ENCODE results near the gene LKAAEAR1.

The LKAAEAR1 gene

DNA sequence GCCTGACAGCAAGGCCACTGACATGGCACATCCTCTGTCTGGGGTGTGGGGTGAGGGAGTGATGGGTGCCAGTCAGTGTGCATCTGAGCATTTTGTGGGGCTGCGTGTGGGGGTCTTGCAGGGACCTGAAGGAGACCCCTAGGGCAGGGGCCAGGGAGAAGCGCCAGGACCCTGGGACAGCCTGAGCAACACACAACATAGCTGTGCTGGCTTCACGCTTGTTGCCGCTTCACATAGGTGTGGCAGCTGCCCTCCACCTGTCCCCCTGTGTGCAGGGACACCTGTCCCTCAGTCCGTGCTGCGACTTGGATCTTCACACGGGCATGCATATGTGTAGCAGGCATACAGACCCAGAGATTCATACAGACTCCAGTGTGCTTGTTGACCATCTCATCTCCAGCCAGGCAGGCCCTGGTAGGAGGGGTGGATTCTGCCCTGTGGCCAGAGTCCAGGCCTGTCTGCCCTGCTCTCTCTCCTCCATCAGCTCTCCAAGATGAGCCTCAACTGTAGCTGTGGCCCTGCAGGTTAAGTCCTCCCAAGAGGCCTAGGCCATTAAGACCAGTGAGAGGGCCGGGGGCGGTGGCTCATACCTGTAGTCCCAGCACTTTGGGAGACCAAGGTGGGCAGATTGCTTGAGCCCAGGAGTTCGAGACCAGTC, 26.3 kb upstream of the LKAAEAR1 start:
- DNase-seq = no peak

DNA sequence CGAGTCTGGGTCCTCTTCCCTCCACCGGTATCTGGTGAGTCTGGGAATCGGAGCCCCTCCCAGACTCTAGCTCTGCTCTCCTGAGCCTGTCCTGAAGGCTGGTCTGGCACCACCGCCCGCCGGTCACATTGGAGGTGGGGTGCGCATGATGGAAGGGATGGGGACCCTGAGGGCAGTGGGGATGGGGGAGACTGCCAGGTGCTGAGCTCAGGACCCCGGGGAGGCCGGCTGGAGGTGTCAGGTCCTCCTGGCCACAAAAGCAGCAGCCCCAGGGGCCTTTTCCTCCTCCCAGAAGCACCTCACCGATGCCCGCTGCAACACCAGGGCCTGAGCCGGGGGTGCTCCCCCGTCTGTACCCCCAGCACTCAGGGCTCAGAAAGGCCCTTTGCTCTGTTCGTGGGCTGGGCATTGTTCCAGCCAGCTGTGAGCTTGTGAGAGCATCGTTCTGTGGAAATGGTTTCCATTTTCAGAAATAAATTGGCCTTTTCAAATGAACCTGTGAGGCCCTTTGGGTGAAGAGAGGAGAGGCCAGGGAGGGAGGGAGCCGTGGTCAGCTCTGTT, 25.7 kb upstream of the LKAAEAR1 start:
- DNase-seq = no peak

DNA sequence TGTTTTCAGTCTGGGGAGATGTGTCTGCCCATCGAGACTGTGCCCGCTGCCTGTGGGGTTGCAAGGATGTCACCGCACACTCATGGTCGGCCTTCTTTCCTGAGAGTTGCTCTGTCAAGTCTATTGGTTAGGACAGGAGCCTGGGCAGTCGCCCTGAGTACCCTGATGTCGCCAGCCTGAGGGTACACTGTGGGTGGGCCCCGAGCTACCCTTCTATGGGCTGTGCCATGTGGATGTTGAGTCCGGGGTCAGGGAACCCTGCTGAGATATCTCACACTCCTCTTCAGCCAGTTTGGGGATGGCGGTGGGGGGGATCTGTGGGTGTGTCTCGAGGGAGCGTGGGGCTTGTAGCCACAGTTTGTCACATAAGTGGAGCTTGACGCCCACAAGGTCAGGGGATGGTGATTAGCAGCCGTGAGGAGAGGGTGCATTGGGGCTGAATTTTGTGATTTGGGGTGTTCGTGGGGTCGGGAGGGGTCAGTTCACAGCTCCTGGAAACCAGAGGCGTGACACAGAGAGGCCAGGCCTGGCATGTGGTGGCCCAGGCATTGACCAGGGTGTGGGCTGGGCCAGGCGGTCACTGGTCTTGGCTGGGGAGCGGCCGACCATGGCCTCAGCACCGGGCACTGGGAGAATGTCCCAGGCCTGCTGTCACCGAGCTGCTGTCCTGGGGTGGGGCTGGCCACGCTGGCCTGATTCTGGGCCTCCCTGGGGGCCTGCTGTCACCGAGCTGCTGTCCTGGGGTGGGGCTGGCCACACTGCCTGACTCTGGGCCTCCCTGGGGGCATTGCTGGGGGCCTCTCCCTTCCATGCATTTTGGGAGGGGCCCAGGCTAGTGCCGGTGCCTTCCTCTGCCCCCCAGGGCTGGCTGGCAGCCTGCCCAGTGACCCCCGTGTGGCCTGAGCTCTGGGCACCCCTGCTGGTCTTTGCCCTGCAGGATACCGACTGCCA, 24.8 kb upstream of the LKAAEAR1 start:
- DNase-seq = no peak

DNA sequence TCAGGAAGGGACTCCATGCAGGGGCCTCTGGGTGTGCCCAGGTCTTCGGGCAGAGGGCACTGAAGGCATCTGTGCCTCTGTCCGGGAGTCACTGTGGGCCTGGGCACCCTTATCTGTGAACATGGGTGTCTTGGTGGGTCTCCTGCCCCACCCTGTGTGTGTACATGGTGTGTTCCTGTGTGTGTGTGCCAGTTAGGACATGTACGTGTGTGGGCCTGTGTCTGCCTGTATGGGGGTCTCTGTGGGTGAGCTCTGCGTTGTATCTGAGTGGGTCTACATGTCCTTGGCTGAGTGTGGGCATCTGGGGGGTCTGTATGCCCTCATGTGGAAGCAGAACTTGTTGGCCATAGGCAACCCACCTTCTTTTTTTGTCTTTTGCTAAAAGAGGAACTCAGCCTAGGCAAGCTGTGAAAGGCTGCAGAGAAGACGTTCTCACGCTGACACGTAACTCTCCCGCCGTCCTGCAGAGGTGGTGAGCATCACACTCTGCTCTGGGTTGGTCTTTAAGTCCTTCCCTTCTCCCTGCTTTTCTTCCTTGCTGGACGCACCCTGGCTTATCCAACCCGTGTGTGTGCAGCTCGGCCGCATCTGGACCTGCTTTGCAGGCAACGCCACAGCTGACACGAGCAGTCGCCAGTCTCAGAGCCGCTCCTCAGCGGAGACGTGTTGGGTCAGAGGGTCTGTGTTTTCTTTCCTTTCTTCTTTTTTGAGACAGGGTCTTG, 23.7 kb upstream of the LKAAEAR1 start:
- DNase-seq = no peak

DNA sequence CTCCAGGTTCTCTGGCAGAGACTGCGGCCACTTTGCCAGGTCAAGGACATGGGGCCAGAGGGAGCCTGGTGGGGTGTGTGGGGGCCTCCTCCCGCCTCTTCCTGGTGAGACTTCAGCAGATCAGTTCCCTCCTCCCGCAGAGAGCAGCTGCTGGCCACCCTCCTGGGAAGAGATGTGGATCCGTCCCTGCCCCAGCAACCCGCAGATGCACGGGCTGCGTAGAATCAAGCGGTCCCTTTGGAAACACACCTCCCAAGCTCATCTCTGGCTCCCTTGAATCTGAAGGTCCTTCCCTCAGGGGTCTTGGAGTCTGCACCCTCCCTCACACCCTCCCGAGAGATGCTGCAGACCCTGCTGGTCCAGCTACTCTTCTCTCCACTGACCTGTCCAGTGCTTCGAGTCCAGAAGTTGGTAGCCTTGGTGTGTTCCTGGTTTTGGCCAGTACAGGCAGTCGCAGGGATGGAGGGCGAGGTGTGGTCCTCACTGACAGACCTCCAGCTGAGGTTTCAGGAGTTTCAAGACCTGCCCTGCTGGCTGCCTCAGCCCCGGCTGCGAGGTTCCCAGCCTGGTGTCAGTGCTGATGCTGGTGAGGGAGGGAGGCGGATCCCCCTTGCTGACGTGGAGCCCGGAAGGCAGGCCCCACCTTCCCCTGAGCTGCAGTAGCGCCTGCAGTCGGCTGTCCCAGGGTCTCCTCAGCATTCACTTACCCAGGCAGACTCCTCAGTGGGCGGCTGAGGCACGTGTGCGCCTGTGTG, 23.0 kb upstream of the LKAAEAR1 start, which contains the start of gene NPBWR2:
NPBWR2 (minus strand) TSS at position 585 of the 755 bp plus-strand sequence. CDS start 734 bp downstream, outside the sequence.
- no peak for DNase-seq

DNA sequence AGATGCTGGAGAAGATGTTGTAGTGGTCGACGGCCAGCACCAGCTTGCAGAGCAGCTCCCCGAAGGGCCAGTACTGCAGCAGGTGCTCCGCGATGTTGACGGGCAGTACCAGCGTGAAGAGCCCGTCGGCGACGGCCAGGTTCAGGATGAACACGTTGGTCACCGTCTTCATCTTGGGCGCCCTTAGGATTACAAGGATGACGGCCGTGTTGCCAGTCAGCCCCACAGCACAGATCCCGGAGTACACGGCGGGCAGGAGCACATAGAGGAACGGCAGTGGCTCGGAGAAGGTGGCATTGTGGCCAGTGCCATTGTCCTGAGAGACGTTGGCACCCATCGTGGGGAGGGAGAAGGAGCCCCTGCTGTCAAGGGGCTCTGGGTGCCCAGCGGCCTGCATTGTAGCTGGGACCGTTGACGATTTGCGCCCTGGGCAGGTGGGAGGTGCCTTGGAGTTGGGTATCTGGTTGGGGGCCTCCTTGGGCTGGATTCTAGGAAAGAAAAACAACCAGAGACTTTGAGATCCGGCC, 22.3 kb upstream of the LKAAEAR1 start:
- no peak for DNase-seq

DNA sequence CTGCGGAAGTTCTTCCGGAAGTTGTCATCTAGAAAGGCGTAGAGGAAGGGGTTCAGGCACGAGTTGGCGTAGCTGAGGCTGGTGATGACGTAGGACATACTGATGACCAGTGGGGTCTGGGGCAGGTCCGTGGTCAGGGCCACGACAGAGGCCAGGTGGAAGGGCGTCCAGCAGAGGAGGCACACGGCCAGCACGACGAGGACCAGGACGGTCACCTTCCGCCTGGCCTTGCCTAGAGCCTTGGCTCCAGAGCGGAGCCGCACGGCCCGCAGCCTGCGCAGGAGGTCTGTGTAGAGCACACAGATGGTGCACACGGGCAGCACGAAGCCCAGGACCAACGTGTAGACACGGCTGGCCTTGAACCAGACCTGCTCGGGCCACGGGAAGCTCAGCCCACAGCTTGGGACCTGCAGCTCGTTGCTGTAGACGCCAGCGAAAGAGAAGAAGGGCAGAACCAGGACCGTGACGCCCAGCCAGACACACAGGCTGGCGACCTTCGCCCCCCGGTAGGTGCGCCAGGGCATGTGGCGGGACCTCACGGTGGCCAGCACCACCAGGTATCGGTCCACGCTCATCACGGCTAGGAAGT, 21.7 kb upstream of the LKAAEAR1 start:
- no peak for DNase-seq

DNA sequence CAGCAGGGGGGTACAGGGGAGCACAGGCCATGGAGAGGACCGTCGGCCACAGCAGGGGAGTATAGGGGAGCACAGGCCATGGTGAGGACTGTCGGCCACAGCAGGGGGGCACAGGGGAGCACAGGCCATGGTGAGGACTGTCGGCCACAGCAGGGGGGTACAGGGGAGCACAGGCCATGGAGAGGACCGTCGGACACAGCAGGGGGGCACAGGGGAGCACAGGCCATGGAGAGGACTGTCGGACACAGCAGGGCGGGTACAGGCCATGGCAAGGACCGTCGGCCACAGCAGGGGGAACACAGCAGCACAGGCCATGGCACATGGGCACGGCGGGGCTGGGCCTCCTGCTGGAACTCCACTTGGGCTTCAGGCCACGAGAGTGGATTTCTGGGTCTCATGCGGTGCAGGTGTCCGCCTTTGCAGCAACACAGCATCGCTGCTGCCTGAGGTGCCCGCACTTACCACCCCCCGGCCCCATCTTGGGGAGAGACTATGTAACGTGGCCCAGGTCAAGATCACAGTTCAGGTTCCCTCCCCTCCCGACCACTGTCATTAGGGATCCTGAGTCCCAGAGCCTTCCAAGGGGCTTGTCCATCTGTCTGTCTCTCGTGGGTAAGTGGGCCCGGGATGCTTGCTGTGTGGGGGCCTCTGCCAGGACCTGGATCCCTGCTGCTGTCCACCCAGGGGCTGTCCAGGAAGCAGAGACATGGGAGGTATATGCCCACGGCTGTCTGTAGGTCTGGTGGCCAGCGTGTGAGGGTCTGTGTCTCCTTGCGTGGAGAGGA, 20.7 kb upstream of the LKAAEAR1 start:
- no peak for DNase-seq

DNA sequence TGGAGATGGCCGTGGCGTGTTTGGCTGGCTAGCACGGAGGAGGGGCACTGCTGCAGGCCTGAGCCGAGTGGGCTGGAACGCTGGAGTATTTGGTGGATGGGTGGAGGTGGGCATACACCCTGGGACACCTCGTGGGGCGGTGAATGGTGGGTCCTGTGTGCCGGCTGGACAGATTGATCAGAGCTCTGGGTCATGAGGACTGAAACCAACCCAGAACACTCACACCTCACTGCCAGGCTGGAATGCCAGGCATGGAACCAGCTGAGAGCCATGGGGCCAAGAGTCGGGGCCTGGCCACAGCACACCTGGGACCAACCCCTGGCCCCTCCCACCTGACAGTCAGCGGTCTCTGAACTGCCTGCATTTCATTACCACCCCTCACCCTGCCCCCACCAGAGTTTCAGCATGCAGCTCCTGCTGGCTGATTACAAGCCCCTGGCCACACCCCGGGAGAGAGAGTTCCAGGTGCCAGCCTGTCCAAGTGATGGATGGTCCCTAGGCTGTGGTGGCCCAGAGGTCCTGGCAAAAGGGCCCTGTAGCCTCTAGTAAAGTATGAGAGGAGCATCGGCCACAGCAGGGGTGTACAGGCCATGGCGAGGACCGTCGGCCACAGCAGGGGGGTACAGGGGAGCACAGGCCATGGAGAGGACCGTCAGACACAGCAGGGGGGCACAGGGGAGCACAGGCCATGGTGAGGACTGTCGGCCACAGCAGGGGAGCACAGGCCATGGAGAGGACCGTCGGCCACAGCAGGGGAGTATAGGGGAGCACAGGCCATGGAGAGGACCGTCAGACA, 19.9 kb upstream of the LKAAEAR1 start:
- no peak for DNase-seq

DNA sequence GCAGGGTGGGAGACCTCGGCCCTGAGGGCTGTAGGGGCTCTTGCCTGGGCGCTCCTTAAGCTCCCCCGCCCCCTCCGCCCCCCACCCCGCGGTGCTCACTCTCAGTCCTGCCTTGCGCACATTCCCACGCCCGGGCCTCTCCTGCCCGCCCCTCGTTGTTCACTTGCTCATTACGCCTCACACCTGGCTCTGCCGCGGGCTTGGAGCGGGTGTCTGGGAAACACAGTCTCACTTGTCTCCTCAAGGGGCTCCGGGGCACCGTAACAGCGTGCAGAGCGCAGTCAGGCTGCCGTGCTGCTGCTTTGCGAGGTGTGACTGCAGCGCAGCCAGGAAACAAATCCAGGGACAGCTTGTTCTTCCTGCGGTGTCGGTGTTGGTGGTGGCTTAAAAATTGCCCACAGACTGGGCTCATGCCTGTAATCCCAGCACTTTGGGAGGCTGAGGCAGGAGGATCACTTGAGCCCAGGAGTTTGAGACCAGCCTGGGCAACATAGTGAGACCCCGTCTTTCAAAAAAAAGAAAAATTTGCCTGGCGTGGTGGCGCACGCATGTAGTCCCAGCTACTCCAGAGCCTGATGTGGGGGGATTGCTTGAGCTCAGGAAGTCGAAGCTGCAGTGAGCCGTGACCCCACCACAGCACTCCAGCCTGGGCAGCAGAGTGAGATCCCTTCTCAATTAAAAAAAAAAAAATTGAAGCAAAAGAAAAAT, 18.6 kb upstream of the LKAAEAR1 start:
- peak; percentile 32 for DNase-seq

DNA sequence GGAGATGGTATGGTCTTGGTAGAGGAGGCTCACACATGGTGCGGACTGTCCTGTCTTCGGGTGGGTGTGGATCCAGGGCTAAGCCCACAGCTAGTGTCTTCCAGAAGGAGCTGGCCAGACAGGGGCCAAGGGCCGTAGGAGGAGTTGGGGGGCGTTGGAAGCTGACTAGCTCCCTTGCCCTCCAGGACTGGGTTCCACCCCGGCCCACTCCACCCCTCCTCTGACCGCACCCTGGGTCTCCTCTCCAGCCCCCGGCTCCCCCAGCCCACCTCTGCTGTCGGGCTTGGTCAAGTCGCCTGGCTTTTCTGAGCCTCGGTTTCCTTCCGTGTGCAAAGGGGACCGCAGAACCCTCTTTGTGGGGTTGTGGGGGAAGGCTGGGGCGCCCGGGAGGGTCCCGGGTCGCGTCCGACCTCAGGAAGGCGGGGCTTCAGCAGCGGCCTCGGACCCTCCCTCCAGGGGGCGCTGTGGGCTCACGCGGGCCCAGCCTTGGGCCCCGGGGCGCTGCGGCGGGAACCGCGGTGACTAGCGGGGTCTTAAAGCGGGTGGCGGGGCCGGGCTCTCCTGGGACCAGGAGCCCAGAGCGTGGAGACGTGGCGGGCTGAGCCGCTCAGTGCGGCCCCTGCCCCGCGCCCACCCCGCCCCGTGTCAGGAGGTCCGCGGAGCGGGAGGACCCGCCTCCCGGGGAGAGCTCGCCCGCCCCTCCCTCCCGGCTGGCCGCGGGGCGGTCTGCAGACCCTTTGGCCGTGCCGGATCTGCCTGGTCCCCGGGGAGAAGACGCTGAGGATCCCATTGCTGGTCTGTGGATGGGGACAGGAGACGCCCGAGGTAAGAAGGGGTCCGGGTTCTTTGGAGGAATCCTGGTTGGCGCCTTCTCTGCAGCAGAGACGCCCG, 17.8 kb upstream of the LKAAEAR1 start:
- DNase-seq = no peak

DNA sequence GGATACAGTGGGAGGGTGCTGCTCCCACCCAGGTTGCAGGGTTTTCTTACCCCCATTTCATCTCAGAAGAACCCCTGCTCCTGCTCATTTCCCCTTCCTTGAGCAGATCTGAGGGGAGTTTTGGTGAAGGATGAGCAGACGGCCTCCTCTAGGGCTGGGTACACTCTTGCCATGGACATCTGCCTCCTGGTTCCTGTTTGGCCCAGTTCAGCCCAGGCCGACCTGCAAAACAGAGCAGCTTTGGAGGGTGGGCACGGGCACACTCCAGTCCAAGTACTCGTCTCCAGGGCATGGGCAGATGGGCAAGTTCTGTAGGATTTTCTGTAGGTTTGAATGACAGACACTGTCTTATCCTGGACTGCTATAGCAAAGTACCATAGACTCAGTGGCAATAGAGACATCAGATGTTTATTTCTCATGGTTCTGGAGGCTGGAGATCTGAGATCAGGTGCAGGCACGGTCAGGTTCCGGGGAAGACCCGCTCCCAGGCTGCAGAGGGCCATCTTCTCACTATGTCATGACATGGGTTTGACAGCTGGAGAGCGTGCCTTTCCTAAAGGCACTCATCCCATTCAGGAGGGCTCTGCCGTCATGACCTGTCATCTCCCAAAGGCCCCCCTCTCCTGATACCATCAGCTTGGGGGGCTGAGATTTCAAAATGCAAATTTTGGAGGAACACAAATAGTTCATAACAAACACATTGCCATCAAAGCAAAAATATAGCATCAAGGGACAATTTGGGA, 16.9 kb upstream of the LKAAEAR1 start:
- no peak for DNase-seq

DNA sequence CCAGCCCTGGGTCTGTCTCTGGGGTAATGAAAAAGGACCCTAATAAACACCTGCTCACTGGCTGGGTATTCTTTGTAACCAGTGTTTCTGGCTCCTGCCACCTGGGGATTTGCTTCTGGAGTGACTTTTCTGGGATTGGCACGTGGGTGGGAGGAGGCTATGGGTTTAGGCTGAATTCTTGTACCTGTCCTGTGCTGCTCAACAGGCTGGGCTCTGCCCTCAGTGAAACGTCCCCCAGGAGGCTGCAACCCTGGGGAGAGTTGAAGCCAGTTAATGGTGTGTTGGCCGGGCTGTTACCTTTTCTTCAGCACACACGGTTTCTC, 16.3 kb upstream of the LKAAEAR1 start:
- no peak for DNase-seq

DNA sequence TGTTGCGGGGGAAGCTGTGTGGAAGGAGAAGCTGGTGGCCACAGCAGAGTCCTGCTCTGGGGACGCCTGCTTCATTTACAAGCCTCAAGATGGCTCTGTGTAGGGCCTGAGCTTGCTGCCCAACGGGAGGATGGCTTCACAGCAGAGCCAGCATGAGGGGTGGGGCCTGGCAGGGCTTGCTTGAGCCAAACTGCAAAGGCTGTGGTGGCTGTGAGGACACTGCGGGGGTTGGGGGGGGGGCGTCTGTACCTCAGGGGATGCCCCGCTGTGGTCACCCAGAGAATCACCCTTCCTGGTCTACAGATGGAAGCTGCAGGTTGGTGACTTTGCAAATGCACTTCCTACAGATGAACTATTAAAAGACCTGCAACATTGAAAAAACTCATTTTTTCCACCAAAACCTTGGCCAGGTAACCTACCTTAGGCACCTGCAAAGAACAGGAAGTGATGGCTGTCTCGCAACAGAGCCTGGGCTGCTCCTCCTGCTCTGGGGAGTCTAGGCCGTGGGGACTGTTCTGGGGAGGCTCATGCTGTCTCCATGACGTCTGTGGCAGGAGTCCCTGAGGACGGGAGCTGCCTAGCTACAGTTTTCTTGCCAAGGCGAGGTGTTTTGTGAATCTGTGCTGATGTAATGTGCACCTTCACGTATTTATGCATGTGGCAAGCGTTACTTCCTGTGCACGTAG, 15.8 kb upstream of the LKAAEAR1 start:
- peak; percentile 54 for DNase-seq

DNA sequence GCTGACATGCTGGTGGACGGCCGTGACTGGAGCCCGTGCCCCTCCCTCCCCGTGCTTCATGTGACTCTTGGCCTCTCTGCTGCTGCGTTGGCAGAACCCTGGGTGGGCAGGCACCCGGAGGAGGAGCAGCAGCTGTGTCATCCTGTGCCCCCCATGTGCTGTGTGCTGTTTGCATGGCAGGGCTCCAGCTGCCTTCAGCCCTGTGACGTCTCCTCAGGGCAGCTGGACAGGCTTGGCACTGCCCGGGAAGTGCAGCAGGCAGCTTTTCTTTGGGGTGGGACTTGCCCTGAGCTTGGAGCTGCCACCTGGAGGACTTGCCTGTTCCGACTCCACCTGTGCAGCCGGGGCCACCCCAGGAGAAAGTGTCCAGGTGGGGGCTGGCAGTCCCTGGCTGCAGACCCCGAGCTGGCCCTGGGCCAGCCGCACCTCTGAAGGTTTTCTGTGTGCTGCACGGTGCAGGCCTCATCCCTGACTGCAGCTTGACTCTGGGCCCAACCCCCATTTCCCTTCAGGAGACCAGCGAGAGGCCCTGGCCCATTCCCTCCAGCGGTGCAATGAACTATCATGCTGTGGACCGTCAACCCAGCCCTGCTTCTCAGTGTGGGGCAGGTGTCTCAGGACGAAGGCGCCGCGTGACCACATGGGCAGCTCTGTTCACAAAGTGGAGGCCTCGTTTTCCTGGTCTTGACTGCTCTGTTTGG, 15.0 kb upstream of the LKAAEAR1 start:
- no peak for DNase-seq

DNA sequence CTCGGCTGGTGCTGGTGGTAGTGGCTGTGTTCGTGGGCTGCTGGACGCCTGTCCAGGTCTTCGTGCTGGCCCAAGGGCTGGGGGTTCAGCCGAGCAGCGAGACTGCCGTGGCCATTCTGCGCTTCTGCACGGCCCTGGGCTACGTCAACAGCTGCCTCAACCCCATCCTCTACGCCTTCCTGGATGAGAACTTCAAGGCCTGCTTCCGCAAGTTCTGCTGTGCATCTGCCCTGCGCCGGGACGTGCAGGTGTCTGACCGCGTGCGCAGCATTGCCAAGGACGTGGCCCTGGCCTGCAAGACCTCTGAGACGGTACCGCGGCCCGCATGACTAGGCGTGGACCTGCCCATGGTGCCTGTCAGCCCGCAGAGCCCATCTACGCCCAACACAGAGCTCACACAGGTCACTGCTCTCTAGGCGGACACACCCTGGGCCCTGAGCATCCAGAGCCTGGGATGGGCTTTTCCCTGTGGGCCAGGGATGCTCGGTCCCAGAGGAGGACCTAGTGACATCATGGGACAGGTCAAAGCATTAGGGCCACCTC, 14.3 kb upstream of the LKAAEAR1 start:
- DNase-seq = no peak

Data from DMS153 (cell line).